Hepatocyte (in vitro differentiated cells): Measurements from ENCODE around the gene GSG1. TPM values are rescaled to one million over a fixed set of nuclear protein-coding genes. Genes with fewer than 3 reads are reported as not detected.

Experiments
- DNase-seq: peaks from one replicate; pipeline ENCODE4 v3.0.0-alpha.2; 2016; ENCODE audit warnings: low spot score
- H2AFZ ChIP-seq: fragments of 200-600 bp; sonication (generic); 2 replicates; pipeline ENCODE4 v1.6.0; 2016; ENCODE audit warnings: antibody characterized with exemption, mild to moderate bottlenecking
- H3K27ac ChIP-seq: fragments of 200-600 bp; sonication (generic); 2 replicates; pipeline ENCODE4 v1.5.1; 2016; ENCODE audit warnings: mild to moderate bottlenecking
- H3K27me3 ChIP-seq: fragments of 200-600 bp; sonication (generic); 2 replicates; pipeline ENCODE4 v1.6.1; 2016
- H3K36me3 ChIP-seq: fragments of 200-600 bp; sonication (generic); replicated peaks from 2 replicates; pipeline ENCODE4 v1.5.1; 2016; ENCODE audit warnings: low read depth; ENCODE audit not compliant: insufficient read depth
- H3K4me1 ChIP-seq: fragments of 200-600 bp; sonication (generic); 2 replicates; pipeline ENCODE4 v1.5.1; 2016; ENCODE audit warnings: mild to moderate bottlenecking, moderate library complexity; ENCODE audit not compliant: insufficient read depth
- H3K4me2 ChIP-seq: fragments of 200-600 bp; sonication (generic); 2 replicates; pipeline ENCODE4 v1.6.0; 2016
- H3K4me3 ChIP-seq: fragments of 200-600 bp; sonication (generic); 2 replicates; pipeline ENCODE4 v1.5.1; 2016; ENCODE audit warnings: mild to moderate bottlenecking
- H3K79me2 ChIP-seq: fragments of 200-600 bp; sonication (generic); 2 replicates; pipeline ENCODE4 v1.6.0; 2017; ENCODE audit warnings: mild to moderate bottlenecking
- H3K9me2 ChIP-seq: fragments of 200-600 bp; sonication (generic); replicated peaks from 2 replicates; pipeline ENCODE4 v1.6.0; 2017; ENCODE audit warnings: mild to moderate bottlenecking; ENCODE audit not compliant: insufficient read depth
- H3K9me3 ChIP-seq: fragments of 200-600 bp; sonication (generic); 2 replicates; pipeline ENCODE4 v1.5.1; 2016; ENCODE audit warnings: low read depth, mild to moderate bottlenecking
- H4K20me1 ChIP-seq: fragments of 200-600 bp; sonication (generic); 2 replicates; pipeline ENCODE4 v1.6.0; 2016; ENCODE audit warnings: mild to moderate bottlenecking; ENCODE audit not compliant: insufficient read depth, poor library complexity, severe bottlenecking
- CTCF ChIP-seq: fragments of 200-600 bp; sonication (generic); IDR thresholded peaks from 2 replicates; pipeline ENCODE4 v1.5.1; 2016; ENCODE audit warnings: antibody characterized with exemption, mild to moderate bottlenecking; ENCODE audit not compliant: poor library complexity
- EZH2 ChIP-seq: fragments of 200-600 bp; sonication (generic); IDR thresholded peaks from 2 replicates; pipeline ENCODE4 v1.6.1; 2016; ENCODE audit warnings: antibody characterized with exemption, mild to moderate bottlenecking, borderline replicate concordance
- EZH2phosphoT487 ChIP-seq: fragments of 200-600 bp; sonication (generic); IDR thresholded peaks from one replicate; pipeline ENCODE4 v1.6.1; 2018; ENCODE audit warnings: antibody characterized with exemption, mild to moderate bottlenecking, low read depth, moderate library complexity; ENCODE audit not compliant: unreplicated experiment, severe bottlenecking
- WGBS: methylation state at CpG from one replicate; pipeline ENCODE4 v1.1.6; 2016; ENCODE audit warnings: low lambda C conversion rate; ENCODE audit errors: missing lambda C conversion rate; 5-methylcytosine and 5-hydroxymethylcytosine counted together
- polyA plus RNA-seq: library from polyadenylated mRNA; unstranded; fragments of >200 nt; fragmentation: Nextera tagmentation; extraction: Ambion mirVana; gene quantifications from 2 replicates; pipeline ENCODE4 v1.2.1, GENCODE V29; 2016
- total RNA-seq: library from RNA; depleted of rRNA; stranded (reverse); fragments of >200 nt; gene quantifications from 2 replicates; pipeline ENCODE4 v1.2.3, GENCODE V29; 2014

The GSG1 gene
- total RNA-seq (1.5 TPM in 1 of 2 replicates, not detected in the other), polyA plus RNA-seq (0.37 and 0.72 TPM in 2 replicates)

GRCh38 chr12:13103391-13104033, at the start of gene GSG1:
TSS of gene GSG1 (minus strand) at chr12:13103667. CDS start at chr12:13103512, 155 bp downstream.
- H3K36me3 ChIP-seq: no peaks in the 10 kb centered on the region
- no peaks in the 10 kb centered on the region for H3K79me2 ChIP-seq
- DNase-seq: no peak
- H3K9me3 ChIP-seq: no peaks in the 10 kb centered on the region
- WGBS: 84% methylated on average over 8 of the region's 8 CpGs
- TF ChIP-seq EZH2phosphoT487 (no peak), EZH2 (no peak), CTCF (no peak)
- peak within 1 kb of the TSS; percentile 99 for H3K27ac ChIP-seq
- H2AFZ ChIP-seq: peak within 1 kb of the TSS; percentile 15
- H3K4me1 ChIP-seq: peaks cover 42% of the 10 kb centered on the region
- no peaks in the 10 kb centered on the region for H3K9me2 ChIP-seq
- no peak within 1 kb of the TSS for H3K4me3 ChIP-seq
- no peaks in the 10 kb centered on the region for H3K27me3 ChIP-seq
- H4K20me1 ChIP-seq: no peaks in the 10 kb centered on the region
- H3K4me2 ChIP-seq: peak within 1 kb of the TSS; percentile 30

GRCh38 chr12:13153180-13153579, 49.7 kb upstream of the GSG1 start:
- Histone ChIP-seq H2AFZ (no peak overlapping the region), H3K4me3 (no peak overlapping the region), H3K4me2 (no peak overlapping the region), H3K36me3 (no peaks in the 10 kb centered on the region), H3K9me2 (no peaks in the 10 kb centered on the region), H3K9me3 (no peaks in the 10 kb centered on the region), H3K4me1 (peaks cover 8% of the 10 kb centered on the region), H3K79me2 (no peaks in the 10 kb centered on the region), H3K27me3 (no peaks in the 10 kb centered on the region), H4K20me1 (no peaks in the 10 kb centered on the region), H3K27ac (no peak overlapping the region)
- DNase-seq: no peak
- TF ChIP-seq CTCF (no peak), EZH2 (no peak), EZH2phosphoT487 (no peak)
- 74% methylated on average over 7 of the region's 7 CpGs for WGBS

- Histone ChIP-seq H3K27ac (no peak overlapping the region), H3K4me1 (peaks cover 12% of the 10 kb centered on the region), H3K9me3 (no peaks in the 10 kb centered on the region), H3K36me3 (no peaks in the 10 kb centered on the region), H2AFZ (no peak overlapping the region), H3K4me2 (no peak overlapping the region), H3K79me2 (no peaks in the 10 kb centered on the region), H3K9me2 (no peaks in the 10 kb centered on the region), H4K20me1 (no peaks in the 10 kb centered on the region), H3K27me3 (no peaks in the 10 kb centered on the region), H3K4me3 (no peak overlapping the region)
- TF ChIP-seq CTCF: no peak
- 95% methylated on average over 6 of the region's 6 CpGs for WGBS
- no peak for DNase-seq
These were observed 49.3 kb upstream of the GSG1 start for GRCh38 chr12:13152756-13153155.

GRCh38 chr12:13152281-13152680, 48.8 kb upstream of the GSG1 start:
- Histone ChIP-seq H3K79me2 (no peaks in the 10 kb centered on the region), H2AFZ (no peak overlapping the region), H4K20me1 (no peaks in the 10 kb centered on the region), H3K4me3 (no peak overlapping the region), H3K4me2 (no peak overlapping the region), H3K36me3 (no peaks in the 10 kb centered on the region), H3K9me3 (no peaks in the 10 kb centered on the region), H3K27ac (no peak overlapping the region), H3K9me2 (no peaks in the 10 kb centered on the region), H3K4me1 (peaks cover 15% of the 10 kb centered on the region), H3K27me3 (no peaks in the 10 kb centered on the region)
- TF ChIP-seq CTCF (no peak), EZH2 (no peak), EZH2phosphoT487 (no peak)
- WGBS: 88% methylated on average over 1 of the region's 1 CpG
- DNase-seq: no peak
